Activated T-helper 2 cell treated with anti-CD3 and anti-CD28 coated beads, Interferon-gamma antibody, Interleukin-2, Interleukin-4, amounts not matched to agents 10 μg/mL and 5 μg/mL and 100 μg/mL, durations not matched to agents 14 hours and 24 hours and 36 hours (primary cell): Measurements from ENCODE around the gene CISH. TPM values are rescaled to one million over a fixed set of nuclear protein-coding genes. Genes with fewer than 3 reads are reported as not detected.

Experiments
- DNase-seq: peaks from one replicate; pipeline ENCODE4 v3.0.0; 2021; ENCODE audit warnings: low spot score
- H3K27ac Mint-ChIP-seq: one replicate; pipeline ENCODE4 v1.8.0; 2021; ENCODE audit warnings: mixed read lengths
- H3K27me3 Mint-ChIP-seq: one replicate; pipeline ENCODE4 v1.8.0; 2021; ENCODE audit warnings: low read depth, mixed read lengths
- H3K36me3 Mint-ChIP-seq: one replicate; pipeline ENCODE4 v1.8.0; 2021; ENCODE audit warnings: low read depth, mixed read lengths
- H3K4me1 Mint-ChIP-seq: one replicate; pipeline ENCODE4 v1.8.0; 2021; ENCODE audit warnings: low read depth, mixed read lengths
- H3K4me3 Mint-ChIP-seq: one replicate; pipeline ENCODE4 v1.8.0; 2021; ENCODE audit warnings: low read depth, mild to moderate bottlenecking, moderate library complexity, mixed read lengths
- H3K9me3 Mint-ChIP-seq: one replicate; pipeline ENCODE4 v1.8.0; 2021; ENCODE audit warnings: mixed read lengths
- intact Hi-C: fragments of 100-400 bp; cut with micrococcal nuclease; formaldehyde crosslinking; loops from one replicate; pipeline ENCODE4 v1.15.1; 2023
- total RNA-seq: library from RNA; stranded (reverse); gene quantifications from 2 replicates; pipeline ENCODE4 v1.2.3, GENCODE V29; 2022

The CISH gene
- total RNA-seq, 1 donor from 2014 or later = 351 TPM

GRCh38 chr3:50584391-50584790 is 27.2 kb downstream of the CISH start:
- intact Hi-C loops = no loop called here
- H3K4me3 Mint-ChIP-seq = no peak overlapping the region

GRCh38 chr3:50583897-50584296 is 27.7 kb downstream of the CISH start:
- intact Hi-C loops = no loop called here
- Mint-ChIP-seq H3K4me3 (no peak overlapping the region), H3K36me3 (peaks cover 76% of the 10 kb centered on the region)

More at GRCh38 chr3:50584391-50584790, 27.2 kb downstream of the CISH start:
- peak overlapping the region; percentile 98 for H3K27ac Mint-ChIP-seq
- H3K27me3 Mint-ChIP-seq = no peaks in the 10 kb centered on the region
- H3K4me1 Mint-ChIP-seq = peaks cover 72% of the 10 kb centered on the region
- H3K36me3 Mint-ChIP-seq = peaks cover 71% of the 10 kb centered on the region
- no peak for DNase-seq
- H3K9me3 Mint-ChIP-seq = no peaks in the 10 kb centered on the region

GRCh38 chr3:50582083-50582482 is 29.5 kb downstream of the CISH start:
- Mint-ChIP-seq H3K36me3 (peaks cover 76% of the 10 kb centered on the region), H3K4me1 (peaks cover 60% of the 10 kb centered on the region), H3K9me3 (no peaks in the 10 kb centered on the region), H3K27me3 (no peaks in the 10 kb centered on the region), H3K4me3 (no peak overlapping the region), H3K27ac (peak overlapping the region; percentile 64)
- DNase-seq = no peak
- intact Hi-C loops = no loop called here

More at GRCh38 chr3:50583897-50584296, 27.7 kb downstream of the CISH start:
- Mint-ChIP-seq H3K9me3 (no peaks in the 10 kb centered on the region), H3K4me1 (peaks cover 69% of the 10 kb centered on the region), H3K27ac (peak overlapping the region; percentile 98), H3K27me3 (no peaks in the 10 kb centered on the region)
- no peak for DNase-seq

- Mint-ChIP-seq H3K9me3 (no peaks in the 10 kb centered on the region), H3K4me1 (peaks cover 55% of the 10 kb centered on the region), H3K27ac (peak overlapping the region; percentile 64), H3K4me3 (no peak overlapping the region), H3K27me3 (no peaks in the 10 kb centered on the region), H3K36me3 (peaks cover 80% of the 10 kb centered on the region)
- intact Hi-C loops = no loop called here
- DNase-seq = no peak
These were observed 30.1 kb downstream of the CISH start for GRCh38 chr3:50581459-50581842.

GRCh38 chr3:50580683-50581458 is 30.7 kb downstream of the CISH start:
- no peaks in the 10 kb centered on the region for H3K9me3 Mint-ChIP-seq
- H3K27me3 Mint-ChIP-seq = no peaks in the 10 kb centered on the region
- peaks cover 83% of the 10 kb centered on the region for H3K36me3 Mint-ChIP-seq
- intact Hi-C loops = no loop called here
- H3K4me3 Mint-ChIP-seq = no peak overlapping the region
- DNase-seq = no peak
- peak overlapping the region; percentile 62 for H3K27ac Mint-ChIP-seq
- H3K4me1 Mint-ChIP-seq = peaks cover 54% of the 10 kb centered on the region

GRCh38 chr3:50577348-50577747 is 34.2 kb downstream of the CISH start:
- Mint-ChIP-seq H3K4me1 (peaks cover 62% of the 10 kb centered on the region), H3K9me3 (no peaks in the 10 kb centered on the region), H3K4me3 (no peak overlapping the region), H3K36me3 (peaks cover 73% of the 10 kb centered on the region), H3K27ac (peak overlapping the region; percentile 69), H3K27me3 (no peaks in the 10 kb centered on the region)
- no peak for DNase-seq
- intact Hi-C loops = no loop called here

- intact Hi-C loops = no loop called here
- H3K9me3 Mint-ChIP-seq = no peaks in the 10 kb centered on the region
- no peaks in the 10 kb centered on the region for H3K27me3 Mint-ChIP-seq
- H3K36me3 Mint-ChIP-seq = peaks cover 75% of the 10 kb centered on the region
- no peak for DNase-seq
- H3K27ac Mint-ChIP-seq = peak overlapping the region; percentile 93
- H3K4me3 Mint-ChIP-seq = no peak overlapping the region
- peaks cover 67% of the 10 kb centered on the region for H3K4me1 Mint-ChIP-seq
These were observed 36.2 kb downstream of the CISH start for GRCh38 chr3:50575372-50575771.

- no peaks in the 10 kb centered on the region for H3K9me3 Mint-ChIP-seq
- peak overlapping the region; percentile 64 for H3K4me3 Mint-ChIP-seq
- no peaks in the 10 kb centered on the region for H3K27me3 Mint-ChIP-seq
- no peak for DNase-seq
- intact Hi-C loops = loop anchor here (5.0 kb wide), 2 partner anchors 98 to 798 kb away; partner anchors contain the start of gene DOCK3
- peaks cover 78% of the 10 kb centered on the region for H3K36me3 Mint-ChIP-seq
- H3K4me1 Mint-ChIP-seq = peaks cover 68% of the 10 kb centered on the region
- peak overlapping the region; percentile 93 for H3K27ac Mint-ChIP-seq
These were observed 37.1 kb downstream of the CISH start for GRCh38 chr3:50574444-50574831.

GRCh38 chr3:50573566-50574443 is 37.8 kb downstream of the CISH start:
- intact Hi-C loops = loop anchor here (1.0 to 5.0 kb wide), 5 partner anchors 16 to 817 kb away; partner anchors contain the start of genes DOCK3 and RBM15B
- peak overlapping the region; percentile 93 for H3K27ac Mint-ChIP-seq
- H3K4me3 Mint-ChIP-seq = peak overlapping the region; percentile 95
- no peaks in the 10 kb centered on the region for H3K27me3 Mint-ChIP-seq
- H3K4me1 Mint-ChIP-seq = peaks cover 68% of the 10 kb centered on the region
- H3K9me3 Mint-ChIP-seq = no peaks in the 10 kb centered on the region
- peak; percentile 83 for DNase-seq
- peaks cover 74% of the 10 kb centered on the region for H3K36me3 Mint-ChIP-seq

- peaks cover 67% of the 10 kb centered on the region for H3K36me3 Mint-ChIP-seq
- H3K4me1 Mint-ChIP-seq = peaks cover 66% of the 10 kb centered on the region
- H3K27ac Mint-ChIP-seq = peak overlapping the region; percentile 93
- H3K9me3 Mint-ChIP-seq = no peaks in the 10 kb centered on the region
- peak; percentile 46 for DNase-seq
- no peaks in the 10 kb centered on the region for H3K27me3 Mint-ChIP-seq
- H3K4me3 Mint-ChIP-seq = peak overlapping the region; percentile 95
- intact Hi-C loops = loop anchor here (1.0 to 5.0 kb wide), 6 partner anchors 17 to 818 kb away; partner anchors contain the start of genes DOCK3 and RBM15B
These were observed 38.7 kb downstream of the CISH start for GRCh38 chr3:50572801-50573371.

- peak; percentile 77 for DNase-seq
- H3K27ac Mint-ChIP-seq = peak overlapping the region; percentile 93
- H3K4me1 Mint-ChIP-seq = peaks cover 63% of the 10 kb centered on the region
- H3K36me3 Mint-ChIP-seq = peaks cover 60% of the 10 kb centered on the region
- peak overlapping the region; percentile 95 for H3K4me3 Mint-ChIP-seq
- H3K27me3 Mint-ChIP-seq = no peaks in the 10 kb centered on the region
- intact Hi-C loops = loop anchor here (1.0 to 5.0 kb wide), 4 partner anchors 42 to 819 kb away; partner anchors contain the start of genes DOCK3 and RBM15B
- no peaks in the 10 kb centered on the region for H3K9me3 Mint-ChIP-seq
These were observed 39.4 kb downstream of the CISH start for GRCh38 chr3:50572158-50572557.

- H3K27me3 Mint-ChIP-seq = no peaks in the 10 kb centered on the region
- H3K4me3 Mint-ChIP-seq = peak overlapping the region; percentile 95
- intact Hi-C loops = loop anchor here (5.0 kb wide), 2 partner anchors 101 to 801 kb away; partner anchors contain the start of gene DOCK3
- H3K36me3 Mint-ChIP-seq = peaks cover 56% of the 10 kb centered on the region
- H3K27ac Mint-ChIP-seq = peak overlapping the region; percentile 93
- DNase-seq = no peak
- peaks cover 66% of the 10 kb centered on the region for H3K4me1 Mint-ChIP-seq
- no peaks in the 10 kb centered on the region for H3K9me3 Mint-ChIP-seq
These were observed 40.1 kb downstream of the CISH start for GRCh38 chr3:50571486-50571885.
